HUES48 (cell line): Measurements from ENCODE around the gene PF4V1.

Source experiments
- H3K27ac ChIP-seq: one replicate; pipeline ENCODE4 v1.7.0; 2013; ENCODE audit warnings: low read depth, low read length, inconsistent platforms
- H3K27me3 ChIP-seq: 2 replicates; pipeline ENCODE4 v1.6.1; 2013; ENCODE audit warnings: mild to moderate bottlenecking, low read length; ENCODE audit not compliant: control insufficient read depth, insufficient read depth
- H3K36me3 ChIP-seq: 2 replicates; pipeline ENCODE4 v1.6.1; 2013; ENCODE audit warnings: low read length; ENCODE audit not compliant: control insufficient read depth, insufficient read depth
- H3K4me1 ChIP-seq: 2 replicates; pipeline ENCODE4 v1.6.1; 2013; ENCODE audit warnings: mild to moderate bottlenecking, low read length; ENCODE audit not compliant: control insufficient read depth, insufficient read depth
- H3K4me3 ChIP-seq: 2 replicates; pipeline ENCODE4 v1.5.1; 2013; ENCODE audit warnings: mild to moderate bottlenecking, low read depth, low read length
- H3K9ac ChIP-seq: 2 replicates; pipeline ENCODE4 v1.6.1; 2013; ENCODE audit warnings: mild to moderate bottlenecking, low read depth, low read length, moderate library complexity
- H3K9me3 ChIP-seq: 2 replicates; pipeline ENCODE4 v1.6.1; 2013; ENCODE audit warnings: low read length; ENCODE audit not compliant: control insufficient read depth, insufficient read depth

Gene PF4V1

GRCh38 chr4:73853246-73853704 lies at the start of gene PF4V1:
Gene PF4V1 (plus strand): TSS chr4:73853296. CDS start chr4:73853363, 67 bp downstream.
- Histone ChIP-seq H3K9me3 (no peaks in the 10 kb centered on the region), H3K27me3 (peaks cover 19% of the 10 kb centered on the region), H3K9ac (no peak within 1 kb of the TSS), H3K27ac (no peak within 1 kb of the TSS), H3K4me1 (0 out of 2 replicates have a peak, but pooled peaks cover 8% of the 10 kb centered on the region), H3K4me3 (peak within 1 kb of the TSS; percentile 49), H3K36me3 (no peaks in the 10 kb centered on the region)

- Histone ChIP-seq H3K36me3 (no peaks in the 10 kb centered on the region), H3K4me3 (no peak overlapping the region), H3K9me3 (no peaks in the 10 kb centered on the region), H3K27ac (no peak overlapping the region), H3K4me1 (peaks cover 3% of the 10 kb centered on the region; the same call in 1 of the 2 replicates), H3K9ac (no peak overlapping the region), H3K27me3 (no peaks in the 10 kb centered on the region)
Observed at GRCh38 chr4:73810191-73810590, 42.9 kb upstream of the PF4V1 start.

- peaks cover 4% of the 10 kb centered on the region; the same call in 1 of the 2 replicates for H3K4me1 ChIP-seq
- H3K9me3 ChIP-seq = no peaks in the 10 kb centered on the region
- H3K36me3 ChIP-seq = no peaks in the 10 kb centered on the region
- no peak overlapping the region for H3K9ac ChIP-seq
- H3K27me3 ChIP-seq = no peaks in the 10 kb centered on the region
- H3K4me3 ChIP-seq = no peak overlapping the region
- no peak overlapping the region for H3K27ac ChIP-seq
Observed at GRCh38 chr4:73811841-73812240, 41.3 kb upstream of the PF4V1 start.

GRCh38 chr4:73814679-73815078 lies 38.4 kb upstream of the PF4V1 start:
- no peaks in the 10 kb centered on the region for H3K9me3 ChIP-seq
- H3K27ac ChIP-seq = no peak overlapping the region
- no peak overlapping the region for H3K4me3 ChIP-seq
- H3K27me3 ChIP-seq = no peaks in the 10 kb centered on the region
- no peaks in the 10 kb centered on the region for H3K36me3 ChIP-seq
- no peak overlapping the region for H3K9ac ChIP-seq
- H3K4me1 ChIP-seq = peaks cover 11% of the 10 kb centered on the region

- Histone ChIP-seq H3K4me1 (peaks cover 11% of the 10 kb centered on the region), H3K4me3 (no peak overlapping the region), H3K9ac (no peak overlapping the region), H3K36me3 (no peaks in the 10 kb centered on the region), H3K27me3 (no peaks in the 10 kb centered on the region), H3K9me3 (no peaks in the 10 kb centered on the region), H3K27ac (no peak overlapping the region)
Observed at GRCh38 chr4:73815145-73815544, 38.0 kb upstream of the PF4V1 start.

- H3K4me1 ChIP-seq = peaks cover 11% of the 10 kb centered on the region
Observed at GRCh38 chr4:73816814-73817213, 36.3 kb upstream of the PF4V1 start.

GRCh38 chr4:73817341-73817740 lies 35.8 kb upstream of the PF4V1 start:
- no peaks in the 10 kb centered on the region for H3K9me3 ChIP-seq
- H3K4me1 ChIP-seq = peaks cover 11% of the 10 kb centered on the region
- H3K4me3 ChIP-seq = no peak overlapping the region
- H3K36me3 ChIP-seq = no peaks in the 10 kb centered on the region
- no peak overlapping the region for H3K27ac ChIP-seq
- no peaks in the 10 kb centered on the region for H3K27me3 ChIP-seq
- no peak overlapping the region for H3K9ac ChIP-seq

More at GRCh38 chr4:73816814-73817213, 36.3 kb upstream of the PF4V1 start:
- Histone ChIP-seq H3K27ac (no peak overlapping the region), H3K4me3 (no peak overlapping the region), H3K27me3 (no peaks in the 10 kb centered on the region), H3K9ac (no peak overlapping the region), H3K9me3 (no peaks in the 10 kb centered on the region), H3K36me3 (no peaks in the 10 kb centered on the region)

- no peaks in the 10 kb centered on the region for H3K36me3 ChIP-seq
- no peaks in the 10 kb centered on the region for H3K27me3 ChIP-seq
- no peak overlapping the region for H3K27ac ChIP-seq
- H3K4me1 ChIP-seq = peaks cover 7% of the 10 kb centered on the region; the same call in 1 of the 2 replicates
- H3K9ac ChIP-seq = no peak overlapping the region
- no peaks in the 10 kb centered on the region for H3K9me3 ChIP-seq
- no peak overlapping the region for H3K4me3 ChIP-seq
Observed at GRCh38 chr4:73821325-73821724, 31.8 kb upstream of the PF4V1 start.

GRCh38 chr4:73822389-73822788 lies 30.7 kb upstream of the PF4V1 start:
- Histone ChIP-seq H3K4me1 (peaks cover 7% of the 10 kb centered on the region; the same call in 1 of the 2 replicates), H3K27ac (no peak overlapping the region), H3K9me3 (no peaks in the 10 kb centered on the region), H3K4me3 (no peak overlapping the region), H3K27me3 (no peaks in the 10 kb centered on the region), H3K36me3 (no peaks in the 10 kb centered on the region), H3K9ac (no peak overlapping the region)

- Histone ChIP-seq H3K27ac (no peak overlapping the region), H3K4me1 (peaks cover 2% of the 10 kb centered on the region; the same call in 1 of the 2 replicates), H3K36me3 (no peaks in the 10 kb centered on the region), H3K9me3 (no peaks in the 10 kb centered on the region), H3K27me3 (no peaks in the 10 kb centered on the region), H3K9ac (no peak overlapping the region), H3K4me3 (no peak overlapping the region)
Observed at GRCh38 chr4:73822812-73823504, 30.1 kb upstream of the PF4V1 start.

- no peak overlapping the region for H3K9ac ChIP-seq
- H3K4me1 ChIP-seq = no peaks in the 10 kb centered on the region
- no peaks in the 10 kb centered on the region for H3K9me3 ChIP-seq
- no peak overlapping the region for H3K4me3 ChIP-seq
- H3K27me3 ChIP-seq = no peaks in the 10 kb centered on the region
- no peak overlapping the region for H3K27ac ChIP-seq
- no peaks in the 10 kb centered on the region for H3K36me3 ChIP-seq
Observed at GRCh38 chr4:73823760-73824159, 29.3 kb upstream of the PF4V1 start.
